Stimulated activated effector memory CD8-positive, alpha-beta T cell treated with anti-CD3 and anti-CD28 coated beads, Interleukin-12 subunit alpha, Interleukin-12 subunit beta, amount 100 ng/mL, for 72 hours (primary cell): ENCODE data around the gene CYP1A2.
A peak's percentile ranks its signal among the peaks of the same experiment; 100 is the strongest.

Experiments used
- ATAC-seq: fragments of 150-1000 bp; cut with Tn5 transposase; 2 replicates; pipeline ENCODE4 v1.10.0; 2021
- DNase-seq, 2 donors: peaks; one replicate each; pipeline ENCODE4 v3.0.0; 2021 to 2022; ENCODE audit warnings: low spot score in 2 of 2
- H3K27ac Mint-ChIP-seq: one replicate; pipeline ENCODE4 v1.8.0; 2022; ENCODE audit warnings: mild to moderate bottlenecking, mixed read lengths
- H3K36me3 Mint-ChIP-seq: one replicate; pipeline ENCODE4 v1.8.0; 2022; ENCODE audit warnings: mild to moderate bottlenecking, mixed read lengths
- H3K4me1 Mint-ChIP-seq: one replicate; pipeline ENCODE4 v1.8.0; 2022; ENCODE audit warnings: mixed read lengths
- H3K4me3 Mint-ChIP-seq: one replicate; pipeline ENCODE4 v1.8.0; 2022; ENCODE audit warnings: mild to moderate bottlenecking, mixed read lengths
- H3K9me3 Mint-ChIP-seq: one replicate; pipeline ENCODE4 v1.8.0; 2022; ENCODE audit warnings: mixed read lengths

Gene CYP1A2

GRCh38 chr15:74763416-74763815, 14.8 kb downstream of the CYP1A2 start:
- Mint-ChIP-seq H3K27ac (no peak overlapping the region), H3K4me1 (no peaks in the 10 kb centered on the region), H3K4me3 (no peak overlapping the region), H3K36me3 (no peaks in the 10 kb centered on the region), H3K9me3 (no peaks in the 10 kb centered on the region)
- no peak for ATAC-seq
- no peak for DNase-seq

GRCh38 chr15:74767167-74768098, 18.8 kb downstream of the CYP1A2 start:
- DNase-seq (no peak), ATAC-seq (no peak)
- Mint-ChIP-seq H3K9me3 (no peaks in the 10 kb centered on the region), H3K4me1 (peaks cover 14% of the 10 kb centered on the region), H3K27ac (no peak overlapping the region), H3K4me3 (no peak overlapping the region), H3K36me3 (no peaks in the 10 kb centered on the region)

GRCh38 chr15:74768099-74768770, 19.6 kb downstream of the CYP1A2 start:
- no peak for DNase-seq
- Mint-ChIP-seq H3K4me3 (peak overlapping the region; percentile 16), H3K4me1 (peaks cover 14% of the 10 kb centered on the region), H3K9me3 (no peaks in the 10 kb centered on the region), H3K27ac (no peak overlapping the region), H3K36me3 (no peaks in the 10 kb centered on the region)
- no peak for ATAC-seq

GRCh38 chr15:74768771-74769342, 20.2 kb downstream of the CYP1A2 start:
- H3K4me3 Mint-ChIP-seq, result peak overlapping the region; percentile 16
- DNase-seq, result peak in 1 of 2 donors; percentile 78
- H3K27ac Mint-ChIP-seq, result no peak overlapping the region
- ATAC-seq, result peak; percentile 56
- no peaks in the 10 kb centered on the region for H3K9me3 Mint-ChIP-seq
- peaks cover 14% of the 10 kb centered on the region for H3K4me1 Mint-ChIP-seq
- H3K36me3 Mint-ChIP-seq, result no peaks in the 10 kb centered on the region

GRCh38 chr15:74769463-74770025, 20.9 kb downstream of the CYP1A2 start:
- H3K27ac Mint-ChIP-seq, result no peak overlapping the region
- ATAC-seq (no peak), DNase-seq (no peak)
- no peaks in the 10 kb centered on the region for H3K9me3 Mint-ChIP-seq
- H3K4me3 Mint-ChIP-seq, result no peak overlapping the region
- H3K4me1 Mint-ChIP-seq, result peaks cover 14% of the 10 kb centered on the region
- H3K36me3 Mint-ChIP-seq, result no peaks in the 10 kb centered on the region

GRCh38 chr15:74770211-74770903, 21.7 kb downstream of the CYP1A2 start:
- H3K9me3 Mint-ChIP-seq, result no peaks in the 10 kb centered on the region
- peaks cover 14% of the 10 kb centered on the region for H3K4me1 Mint-ChIP-seq
- no peaks in the 10 kb centered on the region for H3K36me3 Mint-ChIP-seq
- H3K27ac Mint-ChIP-seq, result peak overlapping the region; percentile 75
- no peak overlapping the region for H3K4me3 Mint-ChIP-seq
- no peak for DNase-seq
- no peak for ATAC-seq

GRCh38 chr15:74773329-74773728, 24.7 kb downstream of the CYP1A2 start:
- Mint-ChIP-seq H3K4me3 (no peak overlapping the region), H3K9me3 (no peaks in the 10 kb centered on the region), H3K36me3 (peaks cover 6% of the 10 kb centered on the region), H3K27ac (peak overlapping the region; percentile 76), H3K4me1 (peaks cover 34% of the 10 kb centered on the region)
- ATAC-seq, result no peak
- DNase-seq, result no peak

GRCh38 chr15:74773731-74774252, 25.1 kb downstream of the CYP1A2 start:
- no peak overlapping the region for H3K4me3 Mint-ChIP-seq
- peak overlapping the region; percentile 76 for H3K27ac Mint-ChIP-seq
- DNase-seq (no peak), ATAC-seq (no peak)
- H3K36me3 Mint-ChIP-seq, result peaks cover 6% of the 10 kb centered on the region
- peaks cover 35% of the 10 kb centered on the region for H3K4me1 Mint-ChIP-seq
- H3K9me3 Mint-ChIP-seq, result no peaks in the 10 kb centered on the region

- Mint-ChIP-seq H3K36me3 (peaks cover 6% of the 10 kb centered on the region), H3K9me3 (no peaks in the 10 kb centered on the region), H3K4me1 (peaks cover 46% of the 10 kb centered on the region), H3K4me3 (no peak overlapping the region), H3K27ac (peak overlapping the region; percentile 99)
- ATAC-seq (no peak), DNase-seq (no peak)
Observed at GRCh38 chr15:74775132-74775562, 26.5 kb downstream of the CYP1A2 start.

GRCh38 chr15:74775894-74776293, 27.2 kb downstream of the CYP1A2 start:
- ATAC-seq (no peak), DNase-seq (no peak)
- Mint-ChIP-seq H3K9me3 (no peaks in the 10 kb centered on the region), H3K36me3 (peaks cover 10% of the 10 kb centered on the region), H3K27ac (peak overlapping the region; percentile 99), H3K4me1 (peaks cover 52% of the 10 kb centered on the region), H3K4me3 (peak overlapping the region; percentile 96)

- DNase-seq (peak in 1 of 2 donors; percentile 77), ATAC-seq (peak; percentile 53)
- H3K4me1 Mint-ChIP-seq, result peaks cover 55% of the 10 kb centered on the region
Observed at GRCh38 chr15:74776821-74777768, 28.4 kb downstream of the CYP1A2 start.

GRCh38 chr15:74777769-74778598, 29.3 kb downstream of the CYP1A2 start:
- no peak for DNase-seq
- Mint-ChIP-seq H3K4me3 (peak overlapping the region; percentile 96), H3K4me1 (peaks cover 55% of the 10 kb centered on the region), H3K27ac (peak overlapping the region; percentile 99), H3K36me3 (peaks cover 23% of the 10 kb centered on the region), H3K9me3 (no peaks in the 10 kb centered on the region)
- no peak for ATAC-seq

More at GRCh38 chr15:74776821-74777768, 28.4 kb downstream of the CYP1A2 start:
- Mint-ChIP-seq H3K27ac (peak overlapping the region; percentile 99), H3K9me3 (no peaks in the 10 kb centered on the region), H3K36me3 (peaks cover 18% of the 10 kb centered on the region), H3K4me3 (peak overlapping the region; percentile 96)

- DNase-seq (no peak), ATAC-seq (no peak)
- Mint-ChIP-seq H3K36me3 (peaks cover 29% of the 10 kb centered on the region), H3K9me3 (no peaks in the 10 kb centered on the region), H3K4me3 (peak overlapping the region; percentile 96), H3K4me1 (peaks cover 59% of the 10 kb centered on the region), H3K27ac (peak overlapping the region; percentile 99)
Observed at GRCh38 chr15:74778599-74778970, 29.9 kb downstream of the CYP1A2 start.
